ENCODE results near the gene STK26. TPM values are rescaled to one million over a fixed set of nuclear protein-coding genes. Genes with fewer than 3 reads are reported as not detected.
"Not testable (repeated sequence)": the region's sequence is repeated elsewhere in the genome, so short reads cannot be mapped to it uniquely, and the experiment has no call there.

The STK26 gene
- total RNA-seq, 4 donors from 2014 or later: 3.8 to 15.7 (median 7.7) TPM

GRCh38 chrX:131987252-131987651 lies 35.9 kb upstream of the STK26 start:
- peaks cover 0 to 6% (median 0%) of the 10 kb centered on the region in 4 donors for H3K4me1 ChIP-seq
- no peaks in the 10 kb centered on the region for H3K27me3 ChIP-seq
- TF ChIP-seq, protein P1, sequence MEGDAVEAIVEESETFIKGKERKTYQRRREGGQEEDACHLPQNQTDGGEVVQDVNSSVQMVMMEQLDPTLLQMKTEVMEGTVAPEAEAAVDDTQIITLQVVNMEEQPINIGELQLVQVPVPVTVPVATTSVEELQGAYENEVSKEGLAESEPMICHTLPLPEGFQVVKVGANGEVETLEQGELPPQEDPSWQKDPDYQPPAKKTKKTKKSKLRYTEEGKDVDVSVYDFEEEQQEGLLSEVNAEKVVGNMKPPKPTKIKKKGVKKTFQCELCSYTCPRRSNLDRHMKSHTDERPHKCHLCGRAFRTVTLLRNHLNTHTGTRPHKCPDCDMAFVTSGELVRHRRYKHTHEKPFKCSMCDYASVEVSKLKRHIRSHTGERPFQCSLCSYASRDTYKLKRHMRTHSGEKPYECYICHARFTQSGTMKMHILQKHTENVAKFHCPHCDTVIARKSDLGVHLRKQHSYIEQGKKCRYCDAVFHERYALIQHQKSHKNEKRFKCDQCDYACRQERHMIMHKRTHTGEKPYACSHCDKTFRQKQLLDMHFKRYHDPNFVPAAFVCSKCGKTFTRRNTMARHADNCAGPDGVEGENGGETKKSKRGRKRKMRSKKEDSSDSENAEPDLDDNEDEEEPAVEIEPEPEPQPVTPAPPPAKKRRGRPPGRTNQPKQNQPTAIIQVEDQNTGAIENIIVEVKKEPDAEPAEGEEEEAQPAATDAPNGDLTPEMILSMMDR (IDR thresholded peaks at IDR 0.05): no peak
- no peak for TF ChIP-seq POLR2A (IDR thresholded peaks at IDR 0.05)
- no peak for DNase-seq
- H3K27ac ChIP-seq: peak overlapping the region in 2 of 4 donors; percentile 64 to 65
- H3K4me3 ChIP-seq: no peak overlapping the region
- H3K9me3 ChIP-seq: no peaks in the 10 kb centered on the region
- H3K36me3 ChIP-seq: no peaks in the 10 kb centered on the region

- Histone ChIP-seq H3K27me3 (no peaks in the 10 kb centered on the region), H3K4me1 (peaks cover 0 to 6% (median 0%) of the 10 kb centered on the region in 4 donors), H3K27ac (no peak overlapping the region), H3K9me3 (no peaks in the 10 kb centered on the region), H3K4me3 (no peak overlapping the region), H3K36me3 (no peaks in the 10 kb centered on the region)
- no peak for DNase-seq
- TF ChIP-seq, protein P1 (IDR thresholded peaks at IDR 0.05): no peak
- no peak for TF ChIP-seq POLR2A (IDR thresholded peaks at IDR 0.05)
Measured at GRCh38 chrX:131988236-131988635, 34.9 kb upstream of the STK26 start.

DNA sequence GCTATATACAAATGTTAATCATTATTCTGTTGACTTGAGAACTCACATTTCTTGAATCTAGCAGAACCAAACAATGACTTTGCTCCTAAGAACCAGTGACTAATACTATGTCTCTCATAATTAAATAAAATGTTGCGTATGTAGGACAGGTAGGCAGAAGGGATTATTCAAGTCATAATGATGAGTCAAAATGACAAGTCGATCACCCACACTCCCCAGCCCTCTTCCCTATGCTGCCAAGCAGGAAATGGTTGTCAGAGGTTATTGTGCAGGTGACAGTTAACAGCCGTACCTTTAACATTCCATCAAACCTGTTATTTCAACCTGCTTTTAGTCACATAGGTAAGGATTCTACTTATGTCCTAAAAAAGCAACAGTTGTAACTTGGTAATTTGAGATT lies 22.0 kb upstream of the STK26 start:
- Histone ChIP-seq H3K27me3 (no peaks in the 10 kb centered on the region), H3K4me1 (no peaks in the 10 kb centered on the region), H3K27ac (no peak overlapping the region), H3K4me3 (no peak overlapping the region), H3K36me3 (no peaks in the 10 kb centered on the region), H3K9me3 (no peaks in the 10 kb centered on the region)
- no peak for DNase-seq
- TF ChIP-seq POLR2A (IDR thresholded peaks at IDR 0.05): no peak
- TF ChIP-seq, protein P1 (IDR thresholded peaks at IDR 0.05): no peak

DNA sequence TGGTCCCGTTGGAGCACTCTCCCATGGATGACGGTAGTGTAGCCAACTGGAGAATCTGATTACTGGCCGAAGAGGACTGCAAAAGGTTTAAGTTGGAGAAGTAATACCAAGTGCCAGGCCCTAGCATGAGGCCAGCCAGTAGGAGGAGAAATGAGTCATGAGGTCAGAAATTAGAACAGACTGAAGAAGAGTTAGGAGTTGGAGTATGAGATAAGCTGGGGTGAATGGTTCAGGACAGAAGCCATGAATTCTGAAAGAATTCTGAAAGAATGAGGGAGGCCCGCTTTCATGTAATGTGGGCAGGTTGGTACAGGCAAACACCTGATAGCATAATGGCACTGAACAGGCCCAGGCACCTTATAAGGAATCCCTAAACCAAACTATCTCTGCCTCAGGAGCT lies 18.4 kb upstream of the STK26 start:
- no peaks in the 10 kb centered on the region for H3K27me3 ChIP-seq
- no peak for DNase-seq
- H3K36me3 ChIP-seq: no peaks in the 10 kb centered on the region
- no peak overlapping the region for H3K4me3 ChIP-seq
- H3K4me1 ChIP-seq: no peaks in the 10 kb centered on the region
- no peak overlapping the region for H3K27ac ChIP-seq
- no peaks in the 10 kb centered on the region for H3K9me3 ChIP-seq
- TF ChIP-seq, protein P1 (IDR thresholded peaks at IDR 0.05): no peak
- no peak for TF ChIP-seq POLR2A (IDR thresholded peaks at IDR 0.05)

DNA sequence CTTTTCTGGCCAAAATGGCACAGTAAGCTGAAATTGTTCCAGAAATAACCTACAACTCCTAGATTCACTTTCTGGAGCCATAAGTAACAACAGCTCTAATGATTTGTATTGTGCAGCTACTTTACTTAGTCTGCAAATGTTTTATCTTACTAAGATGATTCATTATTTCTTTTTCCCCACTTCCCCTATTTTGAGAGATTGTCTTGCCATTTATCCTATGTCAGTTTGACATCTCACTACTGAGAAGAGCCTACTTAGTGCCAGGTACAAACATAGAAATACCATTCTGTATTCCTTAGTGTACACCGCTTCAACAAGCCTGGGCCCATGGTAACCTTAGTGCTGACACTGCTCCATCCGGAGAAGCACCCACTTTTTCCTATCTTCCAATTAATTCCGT lies 13.8 kb upstream of the STK26 start:
- H3K27ac ChIP-seq: no peak overlapping the region
- H3K4me1 ChIP-seq: no peaks in the 10 kb centered on the region
- H3K36me3 ChIP-seq: no peaks in the 10 kb centered on the region
- H3K27me3 ChIP-seq: no peaks in the 10 kb centered on the region
- no peaks in the 10 kb centered on the region for H3K9me3 ChIP-seq
- DNase-seq: no peak
- H3K4me3 ChIP-seq: no peak overlapping the region
- no peak for TF ChIP-seq POLR2A (IDR thresholded peaks at IDR 0.05)
- TF ChIP-seq, protein P1 (IDR thresholded peaks at IDR 0.05): no peak

DNA sequence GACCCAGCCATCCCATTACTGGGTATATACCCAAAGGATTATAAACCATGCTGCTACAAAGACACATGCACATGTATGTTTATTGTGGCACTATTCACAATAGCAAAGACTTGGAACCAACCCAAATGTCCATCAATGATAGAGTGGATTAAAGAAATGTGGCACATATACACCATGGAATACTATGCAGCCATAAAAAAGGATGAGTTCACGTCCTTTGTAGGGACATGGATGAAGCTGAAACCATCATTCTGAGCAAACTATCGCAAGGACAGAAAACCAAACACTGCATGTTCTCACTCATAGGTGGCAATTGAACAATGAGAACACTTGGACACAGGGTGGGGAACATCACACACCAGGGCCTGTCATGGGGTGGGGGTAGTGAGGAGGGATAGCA lies 12.9 kb upstream of the STK26 start:
- not testable (repeated sequence) for DNase-seq, H3K4me3 ChIP-seq, H3K9me3 ChIP-seq, H3K4me1 ChIP-seq, H3K27me3 ChIP-seq, H3K27ac ChIP-seq, H3K36me3 ChIP-seq
